ENCODE results near the gene ANKRD34A.

DNA sequence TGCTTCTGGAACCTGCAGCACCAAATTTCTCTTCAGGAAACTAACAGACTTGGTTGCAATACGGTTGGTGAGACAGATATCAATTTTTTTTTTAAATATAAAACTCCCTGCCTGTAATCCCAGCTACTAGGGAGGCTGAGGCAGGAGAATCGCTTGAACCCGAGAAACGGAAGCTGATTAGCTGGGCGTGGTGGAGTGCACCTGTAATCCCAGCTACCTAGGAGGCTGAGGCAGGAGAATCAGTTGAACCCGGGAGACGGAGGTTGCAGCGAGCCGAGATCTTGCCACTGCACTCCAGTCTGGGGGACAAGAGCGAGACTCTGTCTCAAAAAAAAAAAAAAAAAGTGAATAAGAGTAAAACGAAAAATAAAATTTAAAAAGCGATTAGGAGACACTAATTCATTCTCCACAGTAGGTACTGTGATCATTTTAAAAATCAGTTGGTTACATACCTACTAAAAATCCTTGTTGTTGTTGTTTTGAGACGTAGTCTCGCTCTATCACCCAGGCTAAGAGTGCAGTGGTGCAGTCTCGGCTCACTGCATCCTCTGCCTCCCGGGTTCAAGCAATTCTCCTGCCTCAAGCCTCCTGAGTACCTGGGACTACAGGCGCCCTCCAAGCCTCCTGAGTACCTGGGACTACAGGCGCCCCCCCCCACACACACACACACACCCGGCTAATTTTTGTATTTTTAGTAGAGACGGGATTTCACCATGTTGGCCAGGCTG lies 36.3 kb downstream of the ANKRD34A start:
- TF ChIP-seq, protein P1, sequence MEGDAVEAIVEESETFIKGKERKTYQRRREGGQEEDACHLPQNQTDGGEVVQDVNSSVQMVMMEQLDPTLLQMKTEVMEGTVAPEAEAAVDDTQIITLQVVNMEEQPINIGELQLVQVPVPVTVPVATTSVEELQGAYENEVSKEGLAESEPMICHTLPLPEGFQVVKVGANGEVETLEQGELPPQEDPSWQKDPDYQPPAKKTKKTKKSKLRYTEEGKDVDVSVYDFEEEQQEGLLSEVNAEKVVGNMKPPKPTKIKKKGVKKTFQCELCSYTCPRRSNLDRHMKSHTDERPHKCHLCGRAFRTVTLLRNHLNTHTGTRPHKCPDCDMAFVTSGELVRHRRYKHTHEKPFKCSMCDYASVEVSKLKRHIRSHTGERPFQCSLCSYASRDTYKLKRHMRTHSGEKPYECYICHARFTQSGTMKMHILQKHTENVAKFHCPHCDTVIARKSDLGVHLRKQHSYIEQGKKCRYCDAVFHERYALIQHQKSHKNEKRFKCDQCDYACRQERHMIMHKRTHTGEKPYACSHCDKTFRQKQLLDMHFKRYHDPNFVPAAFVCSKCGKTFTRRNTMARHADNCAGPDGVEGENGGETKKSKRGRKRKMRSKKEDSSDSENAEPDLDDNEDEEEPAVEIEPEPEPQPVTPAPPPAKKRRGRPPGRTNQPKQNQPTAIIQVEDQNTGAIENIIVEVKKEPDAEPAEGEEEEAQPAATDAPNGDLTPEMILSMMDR (conservative IDR thresholded peaks at IDR 0.05) = no peak
- TF ChIP-seq EZH2 (IDR thresholded peaks at IDR 0.05; ENCODE audit: low read depth) = no peak

All from PC-9 (cell line).